Osteocyte (in vitro differentiated cells): ENCODE results near the gene CLIP4. TPM values are rescaled to one million over a fixed set of nuclear protein-coding genes. Genes with fewer than 3 reads are reported as not detected.
A peak's percentile ranks its signal among the peaks of the same experiment; 100 is the strongest.

Experiments used
- DNase-seq: peaks from one replicate; pipeline ENCODE4 v3.0.0; 2021; ENCODE audit warnings: mixed read lengths; ENCODE audit not compliant: unreplicated experiment; ENCODE audit errors: extremely low spot score
- H3K27ac Mint-ChIP-seq: one replicate; pipeline ENCODE4 v1.8.0; 2021; ENCODE audit warnings: mild to moderate bottlenecking, mixed read lengths; ENCODE audit not compliant: unreplicated experiment
- H3K27me3 Mint-ChIP-seq: one replicate; pipeline ENCODE4 v1.8.0; 2021; ENCODE audit warnings: mixed read lengths; ENCODE audit not compliant: unreplicated experiment
- H3K36me3 Mint-ChIP-seq: one replicate; pipeline ENCODE4 v1.8.0; 2021; ENCODE audit warnings: mixed read lengths; ENCODE audit not compliant: unreplicated experiment
- H3K4me1 Mint-ChIP-seq: one replicate; pipeline ENCODE4 v1.8.0; 2021; ENCODE audit warnings: mixed read lengths; ENCODE audit not compliant: unreplicated experiment
- H3K4me3 Mint-ChIP-seq: one replicate; pipeline ENCODE4 v1.8.0; 2021; ENCODE audit warnings: mild to moderate bottlenecking, moderate library complexity, mixed read lengths; ENCODE audit not compliant: unreplicated experiment
- H3K9me3 Mint-ChIP-seq: one replicate; pipeline ENCODE4 v1.8.0; 2021; ENCODE audit warnings: mixed read lengths; ENCODE audit not compliant: unreplicated experiment
- CTCF ChIP-seq: fragments of 200-600 bp; sonication (generic); IDR thresholded peaks from 2 replicates; pipeline ENCODE4 v1.5.0; 2021; ENCODE audit warnings: antibody characterized with exemption, mild to moderate bottlenecking, moderate library complexity
- total RNA-seq: library from RNA; stranded (reverse); gene quantifications from 2 replicates; pipeline ENCODE4 v1.2.1, GENCODE V29; 2021

CLIP4 gene
- total RNA-seq, 1 donor from 2014 or later = 24.6 TPM

DNA sequence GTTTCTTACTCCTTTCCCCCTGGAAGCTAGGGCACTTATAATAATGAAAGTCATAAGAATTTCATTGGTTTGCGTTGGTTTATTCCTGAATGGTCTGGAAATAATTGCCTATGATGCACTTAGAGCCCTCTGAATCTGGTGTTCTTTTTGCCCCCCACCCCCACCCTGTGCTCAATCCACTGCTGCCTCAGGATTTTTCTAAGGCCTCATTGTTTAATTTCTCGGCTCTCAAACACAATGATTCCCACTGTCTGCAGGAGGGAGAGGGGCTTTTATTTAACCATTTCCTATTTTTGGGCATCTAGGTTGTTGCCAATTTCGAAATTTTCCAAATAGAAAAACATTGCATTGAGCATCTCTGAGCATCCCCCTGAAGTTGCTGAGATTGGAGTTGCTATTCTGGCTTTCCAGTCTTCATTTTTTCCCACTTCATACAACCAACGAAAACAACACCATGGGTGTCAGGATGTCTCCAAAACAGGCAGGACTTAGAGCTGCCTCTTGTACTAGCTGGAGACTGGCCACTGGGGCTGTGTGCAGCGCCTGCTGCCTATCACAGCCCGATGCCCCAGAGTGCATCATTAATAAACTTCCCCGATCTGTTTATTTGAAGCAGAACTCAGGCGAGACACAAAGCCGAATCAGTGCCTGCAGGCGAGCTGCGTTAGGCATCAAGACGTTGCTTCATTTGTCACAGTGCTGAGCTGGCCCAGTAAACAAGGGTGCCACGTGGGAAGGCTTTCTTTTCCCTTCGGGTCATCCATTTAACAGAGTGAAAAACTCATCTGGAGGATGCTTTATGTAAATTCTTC lies 39.1 kb upstream of the CLIP4 start:
- Mint-ChIP-seq H3K27me3 (peaks cover 10% of the 10 kb centered on the region), H3K4me1 (no peaks in the 10 kb centered on the region), H3K36me3 (no peaks in the 10 kb centered on the region), H3K27ac (no peak overlapping the region), H3K4me3 (no peak overlapping the region), H3K9me3 (peaks cover 5% of the 10 kb centered on the region)
- TF ChIP-seq CTCF = no peak
- DNase-seq = peak; percentile 68

GRCh38 chr2:29079887-29080286 lies 35.3 kb upstream of the CLIP4 start:
- Mint-ChIP-seq H3K9me3 (peaks cover 5% of the 10 kb centered on the region), H3K27me3 (peaks cover 7% of the 10 kb centered on the region), H3K36me3 (no peaks in the 10 kb centered on the region), H3K27ac (no peak overlapping the region), H3K4me1 (no peaks in the 10 kb centered on the region), H3K4me3 (no peak overlapping the region)
- DNase-seq = peak; percentile 69
- TF ChIP-seq CTCF = no peak

DNA sequence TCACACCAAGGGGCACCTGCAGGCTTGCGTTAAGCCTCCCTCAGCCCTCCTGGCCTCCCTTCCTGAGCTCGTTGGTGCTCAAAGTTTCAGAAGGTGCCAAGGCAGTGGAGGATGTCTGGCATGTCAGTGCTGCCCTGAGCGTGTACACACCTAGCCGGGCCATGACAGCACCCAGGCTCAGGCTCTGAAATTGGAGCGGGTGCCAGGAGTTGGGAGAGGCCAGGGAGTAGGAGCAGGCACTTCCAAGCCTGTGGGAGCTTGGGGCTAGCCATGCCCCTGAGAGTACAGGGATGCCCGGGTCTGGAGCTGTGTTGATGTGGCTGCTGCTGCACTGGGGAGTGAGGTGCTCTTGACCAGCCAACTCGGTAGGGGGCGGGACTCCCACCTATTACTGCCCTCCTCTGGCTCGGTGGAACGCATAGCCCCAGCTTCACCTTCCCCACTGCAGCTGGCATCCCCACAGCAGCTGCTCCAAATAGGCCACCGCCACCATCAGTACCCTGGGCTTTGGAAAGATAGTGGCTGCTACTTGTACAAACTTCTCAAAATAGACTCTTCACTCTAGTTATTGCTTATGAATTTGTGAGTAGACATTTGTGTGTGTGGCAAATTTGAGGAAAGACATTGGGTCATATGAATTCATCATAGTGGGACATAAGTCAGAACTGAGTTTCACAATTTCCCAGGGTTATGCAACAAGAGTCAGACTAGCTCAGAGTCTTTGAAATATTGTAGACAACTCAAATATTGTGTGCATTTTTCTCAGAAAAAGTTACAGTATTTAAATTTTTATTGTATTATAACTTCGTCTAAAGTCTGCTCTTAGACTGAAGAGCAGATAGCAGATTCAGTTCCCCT lies 34.1 kb upstream of the CLIP4 start:
- Mint-ChIP-seq H3K27me3 (peaks cover 5% of the 10 kb centered on the region), H3K27ac (no peak overlapping the region), H3K4me1 (no peaks in the 10 kb centered on the region), H3K36me3 (no peaks in the 10 kb centered on the region), H3K4me3 (no peak overlapping the region), H3K9me3 (peaks cover 5% of the 10 kb centered on the region)
- peak; percentile 51 for DNase-seq
- TF ChIP-seq CTCF = no peak

DNA sequence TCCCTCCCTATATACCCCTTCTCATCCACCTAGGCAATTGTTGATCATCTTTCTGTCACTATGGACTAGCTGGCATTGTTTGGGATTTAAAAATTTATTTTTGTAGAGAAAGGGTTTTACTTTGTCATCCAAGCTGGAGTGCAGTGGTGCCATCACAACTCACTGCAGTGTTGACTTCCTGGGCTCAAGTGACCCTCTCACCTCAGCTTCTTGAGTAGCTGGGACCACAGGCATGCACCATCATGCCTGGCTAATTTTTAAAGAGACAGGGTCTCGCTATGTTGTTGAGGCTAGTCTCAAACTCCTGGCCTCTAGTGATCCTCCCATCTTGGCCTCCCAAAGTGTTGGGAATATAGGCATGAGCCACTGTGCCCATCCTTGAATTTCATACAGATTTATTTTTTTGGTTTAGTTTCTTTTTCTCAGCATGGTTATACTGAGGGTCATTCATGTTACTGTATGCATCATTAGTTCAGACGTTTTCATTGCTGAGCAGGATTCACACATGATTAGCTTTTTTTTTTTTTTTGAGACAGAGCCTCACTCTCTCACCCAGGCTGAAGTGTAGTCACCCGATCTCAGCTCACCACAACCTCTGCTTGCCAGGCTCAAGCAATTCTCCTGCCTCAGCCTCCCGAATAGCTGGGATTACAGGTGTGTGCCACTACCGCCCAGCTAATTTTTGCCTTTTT lies 32.3 kb upstream of the CLIP4 start:
- no peak for TF ChIP-seq CTCF
- H3K4me1 Mint-ChIP-seq = no peaks in the 10 kb centered on the region
- H3K4me3 Mint-ChIP-seq = no peak overlapping the region
- H3K36me3 Mint-ChIP-seq = no peaks in the 10 kb centered on the region
- no peak overlapping the region for H3K27ac Mint-ChIP-seq
- H3K9me3 Mint-ChIP-seq = peaks cover 5% of the 10 kb centered on the region
- DNase-seq = peak; percentile 1
- peaks cover 9% of the 10 kb centered on the region for H3K27me3 Mint-ChIP-seq
